D721Med (cell line): ENCODE measurements around the gene TBC1D4.
A peak's percentile ranks its signal among the peaks of the same experiment; 100 is the strongest.
"Not testable (repeated sequence)": the region's sequence is repeated elsewhere in the genome, so short reads cannot be mapped to it uniquely, and the experiment has no call there.

Source experiments
- DNase-seq: peaks from one replicate; pipeline ENCODE4 v3.0.0; 2011; ENCODE audit warnings: low spot score; ENCODE audit not compliant: insufficient read length
- FAIRE-seq: peaks from 2 replicates; lab custom pipeline; 2011; peaks lifted over from hg19 to GRCh38; lab: Jason Lieb, UNC
- CTCF ChIP-seq: IDR thresholded peaks from 2 replicates; pipeline ENCODE4 v1.5.1; 2012; ENCODE audit warnings: mild to moderate bottlenecking, control low read depth; ENCODE audit not compliant: insufficient read depth; ENCODE audit errors: missing control alignments

Gene TBC1D4

GRCh38 chr13:75440100-75440499 is 41.9 kb downstream of the TBC1D4 start:
- FAIRE-seq (no peak), DNase-seq (no peak)
- no peak for TF ChIP-seq CTCF

DNA sequence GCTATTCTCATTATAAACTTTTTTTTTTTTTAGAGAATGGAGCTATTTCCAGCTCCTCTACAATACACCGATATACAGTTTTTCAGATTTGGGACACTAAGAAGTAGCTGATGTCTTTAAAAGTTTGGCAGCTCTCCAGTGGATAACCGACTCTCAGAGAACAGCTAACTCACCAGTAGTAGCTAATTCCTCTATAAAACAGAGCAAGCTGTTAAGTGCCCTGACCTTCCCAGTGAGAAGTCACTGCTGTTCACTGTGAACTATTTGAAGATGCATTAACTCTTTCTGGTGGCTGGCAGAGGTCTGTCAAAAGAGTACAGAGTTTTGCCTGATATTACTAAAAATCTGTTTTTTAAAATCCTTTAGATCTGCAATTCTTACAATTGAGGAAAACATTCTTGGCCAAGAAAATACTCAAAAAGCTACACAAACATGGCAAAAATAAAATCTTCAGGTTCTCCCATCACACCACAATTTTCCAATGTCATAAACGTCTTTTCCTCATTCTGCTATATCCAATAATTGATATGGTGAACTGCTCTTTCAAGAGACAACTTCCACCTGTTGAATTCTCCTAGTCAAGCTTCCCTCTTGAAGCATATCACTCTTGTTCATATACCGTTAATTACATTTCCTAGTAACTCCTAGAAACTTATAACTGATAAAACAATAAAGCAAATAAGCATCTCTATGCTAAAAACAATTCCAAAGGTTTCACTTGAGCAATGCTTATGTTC is 44.2 kb downstream of the TBC1D4 start:
- DNase-seq (no peak), FAIRE-seq (no peak)
- no peak for TF ChIP-seq CTCF

DNA sequence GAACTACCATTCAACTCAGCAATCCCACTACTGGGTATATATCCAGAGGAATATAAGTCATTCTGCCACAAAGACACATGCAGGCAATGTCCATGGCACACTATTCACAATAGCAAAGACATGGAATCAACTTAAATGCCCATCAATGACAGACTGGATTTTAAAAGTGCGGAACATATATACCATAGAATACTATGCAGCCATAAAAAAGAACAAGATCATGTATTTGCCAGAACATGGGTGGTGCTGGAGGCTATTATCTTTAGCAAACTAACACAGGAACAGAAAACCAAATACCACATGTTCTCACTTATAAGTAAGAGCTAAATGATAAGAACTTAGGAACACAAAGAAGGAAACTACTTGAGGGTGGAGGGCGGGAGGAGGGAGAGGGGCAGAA is 47.8 kb downstream of the TBC1D4 start:
- DNase-seq, FAIRE-seq: not testable (repeated sequence)

DNA sequence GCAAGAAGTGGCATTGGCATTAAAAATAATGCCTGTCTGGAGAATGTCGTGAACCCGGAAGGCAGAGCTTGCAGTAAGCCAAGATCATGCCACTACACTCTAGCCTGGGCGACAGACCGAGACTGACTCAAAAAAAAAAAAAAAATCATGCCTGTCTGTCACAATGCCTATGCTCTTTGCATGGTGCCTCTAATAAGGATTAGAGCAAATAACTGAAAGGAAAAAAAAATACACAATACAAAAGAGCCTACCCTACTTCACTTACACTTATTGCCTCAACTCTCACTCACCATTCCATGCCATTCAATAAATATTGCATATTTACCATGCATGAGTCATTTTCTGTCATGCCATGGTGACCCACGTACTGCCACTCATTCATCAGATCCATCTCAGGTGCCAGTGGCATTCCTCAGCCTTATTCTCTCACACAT is 49.1 kb downstream of the TBC1D4 start:
- no peak for DNase-seq
- no peak for FAIRE-seq
- TF ChIP-seq CTCF = no peak

- DNase-seq (no peak), FAIRE-seq (no peak)
- TF ChIP-seq CTCF = peak; percentile 10
These were observed 49.9 kb downstream of the TBC1D4 start for GRCh38 chr13:75432045-75432444.

DNA sequence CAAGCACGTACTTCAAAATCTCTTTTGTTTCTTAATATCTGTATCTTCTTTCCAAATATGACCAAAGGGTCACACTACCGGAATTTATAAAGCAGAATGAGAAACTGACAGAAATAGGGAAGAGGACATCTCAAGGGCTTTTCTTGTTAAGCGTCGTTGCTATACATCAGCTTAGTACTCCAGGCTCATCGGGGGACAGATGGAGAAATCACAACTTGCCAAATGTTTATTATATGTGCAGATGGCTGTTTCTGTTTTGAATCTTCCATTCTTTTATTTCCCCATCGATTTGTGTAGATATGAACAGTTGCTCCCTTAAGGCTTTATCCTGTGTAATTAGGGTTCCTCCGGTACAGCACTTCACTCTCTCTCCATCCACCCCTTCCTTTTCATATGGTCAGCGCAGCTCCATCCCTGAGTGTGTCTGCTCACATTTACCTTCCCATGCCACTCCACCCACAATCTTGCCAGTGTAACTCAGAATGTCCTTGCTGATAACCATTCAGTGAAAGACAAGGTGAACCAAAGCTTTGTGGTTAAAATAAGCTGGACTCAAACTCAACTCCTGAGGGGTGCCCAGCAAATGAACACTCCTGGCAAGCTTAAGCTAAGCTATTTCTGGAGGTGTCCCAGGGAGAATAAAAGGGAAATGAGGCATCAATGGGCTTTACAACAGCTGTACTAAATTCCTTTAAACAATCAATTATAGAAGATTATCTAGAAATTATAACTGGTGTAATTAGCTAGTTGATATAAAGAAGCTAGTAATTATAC is 51.3 kb downstream of the TBC1D4 start:
- FAIRE-seq = peak; percentile 78
- TF ChIP-seq CTCF = no peak
- no peak for DNase-seq

- DNase-seq (no peak), FAIRE-seq (no peak)
- TF ChIP-seq CTCF = no peak
These were observed 55.5 kb downstream of the TBC1D4 start for GRCh38 chr13:75426421-75426820.
